ENCODE data around the gene SPATS2.
"Not testable (repeated sequence)": the region's sequence is repeated elsewhere in the genome, so short reads cannot be mapped to it uniquely, and the experiment has no call there.

SPATS2 gene

GRCh38 chr12:49352351-49352750 lies 14.9 kb upstream of the SPATS2 start:
- DNase-seq (ENCODE audit: low spot score): no peak

GRCh38 chr12:49355913-49356312 lies 11.3 kb upstream of the SPATS2 start:
- no peak for DNase-seq (ENCODE audit: low spot score)

- DNase-seq (ENCODE audit: low spot score): no peak
Measured at GRCh38 chr12:49357103-49357678, 10.1 kb upstream of the SPATS2 start.

- DNase-seq (ENCODE audit: low spot score): peak; percentile 72
Measured at GRCh38 chr12:49358483-49359141, 8.7 kb upstream of the SPATS2 start.

- no peak for DNase-seq (ENCODE audit: low spot score)
Measured at GRCh38 chr12:49359671-49360070, 7.6 kb upstream of the SPATS2 start.

GRCh38 chr12:49362077-49362476 lies 5.2 kb upstream of the SPATS2 start:
- DNase-seq (ENCODE audit: low spot score): no peak

- DNase-seq (ENCODE audit: low spot score): no peak
Measured at GRCh38 chr12:49364989-49365388, 2.3 kb upstream of the SPATS2 start.

- DNase-seq (ENCODE audit: low spot score): no peak
Measured at GRCh38 chr12:49365542-49365941, 1.7 kb upstream of the SPATS2 start.

GRCh38 chr12:49366096-49366651 lies 1.1 kb upstream of the SPATS2 start:
- DNase-seq (ENCODE audit: low spot score): no peak

- peak; percentile 100 for DNase-seq (ENCODE audit: low spot score)
Measured at GRCh38 chr12:49366652-49367380, 446 bp upstream of the SPATS2 start.

GRCh38 chr12:49368240-49368600 lies 958 bp downstream of the SPATS2 start:
- no peak for DNase-seq (ENCODE audit: low spot score)

GRCh38 chr12:49369411-49370145 lies 2.3 kb downstream of the SPATS2 start:
- no peak for DNase-seq (ENCODE audit: low spot score)

GRCh38 chr12:49370539-49370938 lies 3.3 kb downstream of the SPATS2 start:
- no peak for DNase-seq (ENCODE audit: low spot score)

- no peak for DNase-seq (ENCODE audit: low spot score)
Measured at GRCh38 chr12:49375406-49375805, 8.1 kb downstream of the SPATS2 start.

- no peak for DNase-seq (ENCODE audit: low spot score)
Measured at GRCh38 chr12:49377386-49377785, 10.1 kb downstream of the SPATS2 start.

GRCh38 chr12:49380184-49380583 lies 12.9 kb downstream of the SPATS2 start:
- DNase-seq (ENCODE audit: low spot score): not testable (repeated sequence)

- DNase-seq (ENCODE audit: low spot score): peak; percentile 90
Measured at GRCh38 chr12:49388682-49389386, 21.6 kb downstream of the SPATS2 start.

- DNase-seq (ENCODE audit: low spot score): no peak
Measured at GRCh38 chr12:49389387-49389703, 22.1 kb downstream of the SPATS2 start.

- DNase-seq (ENCODE audit: low spot score): no peak
Measured at GRCh38 chr12:49397000-49397399, 29.7 kb downstream of the SPATS2 start.

GRCh38 chr12:49400304-49400703 lies 33.0 kb downstream of the SPATS2 start:
- no peak for DNase-seq (ENCODE audit: low spot score)

- DNase-seq (ENCODE audit: low spot score): no peak
Measured at GRCh38 chr12:49403971-49404450, 36.7 kb downstream of the SPATS2 start.

- DNase-seq (ENCODE audit: low spot score): no peak
Measured at GRCh38 chr12:49404956-49405355, 37.7 kb downstream of the SPATS2 start.

Measured in ecto neural progenitor cell (in vitro differentiated cells).